ENCODE measurements around the gene TRIM68. TPM values are rescaled to one million over a fixed set of nuclear protein-coding genes. Genes with fewer than 3 reads are reported as not detected.

Gene TRIM68
- 5.0 TPM for polyA plus RNA-seq (2013, experiment 1 of 2)
- polyA plus RNA-seq (2013, experiment 2 of 2): 5.4 TPM

GRCh38 chr11:4607781-4608666, at the start of gene TRIM68:
TRIM68 (minus strand) TSS chr11:4608231; CDS start chr11:4605504, 2,727 bp downstream.
- Histone ChIP-seq H3K14ac (ENCODE audit: low read length in 2 of 2) (peak within 1 kb of the TSS in 1 of 2 experiments; percentile 74), H4K91ac (ENCODE audit: low read length) (peak within 1 kb of the TSS; percentile 22), H3K4me3 (ENCODE audit: insufficient read depth in 1 of 2, low read depth in 1 of 2, low read length in 2 of 2) (peak within 1 kb of the TSS; percentile 81 to 85), H4K8ac (ENCODE audit: low read length) (peak within 1 kb of the TSS; percentile 97), H3K9ac (ENCODE audit: low read length) (peak within 1 kb of the TSS; percentile 93), H2AK5ac (ENCODE audit: low read length, severe bottlenecking) (no peak within 1 kb of the TSS), H2BK15ac (ENCODE audit: low read depth, poor library complexity, severe bottlenecking) (peak within 1 kb of the TSS; percentile 67), H2AFZ (ENCODE audit: low read depth, low read length) (peak within 1 kb of the TSS; percentile 55), H3K18ac (ENCODE audit: low read depth in 1 of 2, low read length in 2 of 2) (peak within 1 kb of the TSS; percentile 29 to 72), H3K23ac (ENCODE audit: low read length in 2 of 2) (no peak within 1 kb of the TSS), H3K27me3 (ENCODE audit: control insufficient read depth in 1 of 2, insufficient read depth in 1 of 2, low read length in 2 of 2) (no peaks in the 10 kb centered on the region), H3K4ac (ENCODE audit: low read depth in 1 of 2, low read length in 2 of 2) (peak within 1 kb of the TSS in 1 of 2 experiments; percentile 63), H3K27ac (ENCODE audit: low read length, poor library complexity, severe bottlenecking) (peak within 1 kb of the TSS; percentile 99), H3K9me3 (ENCODE audit: control insufficient read depth, low read length) (no peaks in the 10 kb centered on the region), H2BK5ac (ENCODE audit: low read depth, low read length, poor library complexity, severe bottlenecking) (peak within 1 kb of the TSS; percentile 71), H3K4me1 (ENCODE audit: control insufficient read depth, insufficient read depth, low read depth, low read length) (no peaks in the 10 kb centered on the region), H3K36me3 (ENCODE audit: control insufficient read depth in 1 of 2, insufficient read depth in 2 of 2, low read depth in 1 of 2, low read length in 2 of 2) (peaks cover 9 to 20% of the 10 kb centered on the region in 2 experiments), H2BK120ac (ENCODE audit: low read depth, low read length) (peak within 1 kb of the TSS; percentile 92), H3K4me2 (ENCODE audit: low read length, poor library complexity, severe bottlenecking) (peak within 1 kb of the TSS; percentile 78), H2BK12ac (ENCODE audit: low read length in 2 of 2) (no peak within 1 kb of the TSS), H3K79me1 (replicated peaks; ENCODE audit: low read length, poor library complexity, severe bottlenecking) (peaks cover 7% of the 10 kb centered on the region)
- DNase-seq: peak; percentile 96
- 4% methylated on average over 38 of the region's 43 CpGs for WGBS

GRCh38 chr11:4654635-4655369, 46.8 kb upstream of the TRIM68 start:
- Histone ChIP-seq H3K4me3 (ENCODE audit: insufficient read depth in 1 of 2, low read depth in 1 of 2, low read length in 2 of 2) (no peak overlapping the region), H3K27ac (ENCODE audit: low read length, poor library complexity, severe bottlenecking) (no peak overlapping the region), H3K9me3 (ENCODE audit: control insufficient read depth, low read length) (no peaks in the 10 kb centered on the region), H2BK15ac (ENCODE audit: low read depth, poor library complexity, severe bottlenecking) (no peak overlapping the region), H2BK120ac (ENCODE audit: low read depth, low read length) (no peak overlapping the region), H4K8ac (ENCODE audit: low read length) (no peak overlapping the region), H3K79me1 (replicated peaks; ENCODE audit: low read length, poor library complexity, severe bottlenecking) (no peaks in the 10 kb centered on the region), H2AK5ac (ENCODE audit: low read length, severe bottlenecking) (peak overlapping the region; percentile 51), H3K4ac (ENCODE audit: low read depth in 1 of 2, low read length in 2 of 2) (no peak overlapping the region), H3K23ac (ENCODE audit: low read length in 2 of 2) (no peak overlapping the region), H3K27me3 (ENCODE audit: control insufficient read depth in 1 of 2, insufficient read depth in 1 of 2, low read length in 2 of 2) (no peaks in the 10 kb centered on the region), H2BK12ac (ENCODE audit: low read length in 2 of 2) (no peak overlapping the region), H3K9ac (ENCODE audit: low read length) (no peak overlapping the region), H3K14ac (ENCODE audit: low read length in 2 of 2) (no peak overlapping the region), H3K36me3 (ENCODE audit: control insufficient read depth in 1 of 2, insufficient read depth in 2 of 2, low read depth in 1 of 2, low read length in 2 of 2) (no peaks in the 10 kb centered on the region), H4K91ac (ENCODE audit: low read length) (no peak overlapping the region), H3K4me2 (ENCODE audit: low read length, poor library complexity, severe bottlenecking) (no peak overlapping the region), H2BK5ac (ENCODE audit: low read depth, low read length, poor library complexity, severe bottlenecking) (no peak overlapping the region), H3K4me1 (ENCODE audit: control insufficient read depth, insufficient read depth, low read depth, low read length) (no peaks in the 10 kb centered on the region), H3K18ac (ENCODE audit: low read depth in 1 of 2, low read length in 2 of 2) (no peak overlapping the region), H2AFZ (ENCODE audit: low read depth, low read length) (no peak overlapping the region)
- no peak for DNase-seq
- WGBS: 67% methylated on average over 1 of the region's 2 CpGs

- no peaks in the 10 kb centered on the region for H3K9me3 ChIP-seq (ENCODE audit: control insufficient read depth, low read length)
- no peak overlapping the region for H3K9ac ChIP-seq (ENCODE audit: low read length)
- H2BK12ac ChIP-seq (ENCODE audit: low read length in 2 of 2): no peak overlapping the region
- H2AFZ ChIP-seq (ENCODE audit: low read depth, low read length): no peak overlapping the region
- no peak overlapping the region for H4K91ac ChIP-seq (ENCODE audit: low read length)
- no peak overlapping the region for H2BK15ac ChIP-seq (ENCODE audit: low read depth, poor library complexity, severe bottlenecking)
- H4K8ac ChIP-seq (ENCODE audit: low read length): no peak overlapping the region
- H3K4me1 ChIP-seq (ENCODE audit: control insufficient read depth, insufficient read depth, low read depth, low read length): no peaks in the 10 kb centered on the region
- no peaks in the 10 kb centered on the region for H3K79me1 ChIP-seq (replicated peaks; ENCODE audit: low read length, poor library complexity, severe bottlenecking)
- 32% methylated on average over 3 of the region's 4 CpGs for WGBS
- H2AK5ac ChIP-seq (ENCODE audit: low read length, severe bottlenecking): no peak overlapping the region
- H3K4me3 ChIP-seq (ENCODE audit: insufficient read depth in 1 of 2, low read depth in 1 of 2, low read length in 2 of 2): no peak overlapping the region
- H3K36me3 ChIP-seq (ENCODE audit: control insufficient read depth in 1 of 2, insufficient read depth in 2 of 2, low read depth in 1 of 2, low read length in 2 of 2): no peaks in the 10 kb centered on the region
- H3K4me2 ChIP-seq (ENCODE audit: low read length, poor library complexity, severe bottlenecking): no peak overlapping the region
- H3K14ac ChIP-seq (ENCODE audit: low read length in 2 of 2): no peak overlapping the region
- no peak overlapping the region for H3K4ac ChIP-seq (ENCODE audit: low read depth in 1 of 2, low read length in 2 of 2)
- H2BK120ac ChIP-seq (ENCODE audit: low read depth, low read length): no peak overlapping the region
- no peak overlapping the region for H2BK5ac ChIP-seq (ENCODE audit: low read depth, low read length, poor library complexity, severe bottlenecking)
- H3K27ac ChIP-seq (ENCODE audit: low read length, poor library complexity, severe bottlenecking): no peak overlapping the region
- no peaks in the 10 kb centered on the region for H3K27me3 ChIP-seq (ENCODE audit: control insufficient read depth in 1 of 2, insufficient read depth in 1 of 2, low read length in 2 of 2)
- no peak for DNase-seq
- H3K18ac ChIP-seq (ENCODE audit: low read depth in 1 of 2, low read length in 2 of 2): no peak overlapping the region
- H3K23ac ChIP-seq (ENCODE audit: low read length in 2 of 2): no peak overlapping the region
Measured at GRCh38 chr11:4647766-4648165, 39.7 kb upstream of the TRIM68 start.

GRCh38 chr11:4645974-4646373, 37.9 kb upstream of the TRIM68 start:
- Histone ChIP-seq H3K9ac (ENCODE audit: low read length) (no peak overlapping the region), H2BK120ac (ENCODE audit: low read depth, low read length) (no peak overlapping the region), H2AFZ (ENCODE audit: low read depth, low read length) (no peak overlapping the region), H3K79me1 (replicated peaks; ENCODE audit: low read length, poor library complexity, severe bottlenecking) (no peaks in the 10 kb centered on the region), H3K27me3 (ENCODE audit: control insufficient read depth in 1 of 2, insufficient read depth in 1 of 2, low read length in 2 of 2) (peaks cover 0 to 7% of the 10 kb centered on the region in 2 experiments), H2BK5ac (ENCODE audit: low read depth, low read length, poor library complexity, severe bottlenecking) (no peak overlapping the region), H4K8ac (ENCODE audit: low read length) (no peak overlapping the region), H2AK5ac (ENCODE audit: low read length, severe bottlenecking) (no peak overlapping the region), H3K4me2 (ENCODE audit: low read length, poor library complexity, severe bottlenecking) (no peak overlapping the region), H3K14ac (ENCODE audit: low read length in 2 of 2) (no peak overlapping the region), H3K4me1 (ENCODE audit: control insufficient read depth, insufficient read depth, low read depth, low read length) (no peaks in the 10 kb centered on the region), H3K4me3 (ENCODE audit: insufficient read depth in 1 of 2, low read depth in 1 of 2, low read length in 2 of 2) (no peak overlapping the region), H3K4ac (ENCODE audit: low read depth in 1 of 2, low read length in 2 of 2) (no peak overlapping the region), H3K9me3 (ENCODE audit: control insufficient read depth, low read length) (no peaks in the 10 kb centered on the region), H4K91ac (ENCODE audit: low read length) (no peak overlapping the region), H3K23ac (ENCODE audit: low read length in 2 of 2) (no peak overlapping the region), H3K27ac (ENCODE audit: low read length, poor library complexity, severe bottlenecking) (no peak overlapping the region), H2BK15ac (ENCODE audit: low read depth, poor library complexity, severe bottlenecking) (no peak overlapping the region), H3K36me3 (ENCODE audit: control insufficient read depth in 1 of 2, insufficient read depth in 2 of 2, low read depth in 1 of 2, low read length in 2 of 2) (no peaks in the 10 kb centered on the region), H2BK12ac (ENCODE audit: low read length in 2 of 2) (no peak overlapping the region), H3K18ac (ENCODE audit: low read depth in 1 of 2, low read length in 2 of 2) (no peak overlapping the region)
- 75% methylated on average over 2 of the region's 2 CpGs for WGBS
- DNase-seq: no peak
